Mesenchymal stem cell (in vitro differentiated cells and primary cell): ENCODE measurements around the gene HDLBP.

Source experiments
- DNase-seq: peaks from one replicate; pipeline ENCODE4 v3.0.0-alpha.2; 2013
- H2AFZ ChIP-seq: one replicate; pipeline ENCODE4 v1.6.1; 2013; ENCODE audit warnings: low read depth, mild to moderate bottlenecking, control low read depth, inconsistent platforms, low read length, moderate library complexity
- H2AK5ac ChIP-seq: 2 replicates; pipeline ENCODE4 v1.6.1; 2013; ENCODE audit warnings: low read length, moderate library complexity, mild to moderate bottlenecking, inconsistent platforms; ENCODE audit not compliant: severe bottlenecking
- H2BK120ac ChIP-seq: one replicate; pipeline ENCODE4 v1.6.1; 2013; ENCODE audit warnings: low read depth, mild to moderate bottlenecking, inconsistent platforms, low read length, moderate library complexity
- H2BK12ac ChIP-seq, 2 experiments: one replicate each; pipeline ENCODE4 v1.6.1; 2013; ENCODE audit warnings: inconsistent platforms in 2 of 2, low read length in 2 of 2, mild to moderate bottlenecking in 2 of 2, moderate library complexity in 2 of 2, control low read depth in 1 of 2
- H2BK15ac ChIP-seq: one replicate; pipeline ENCODE4 v1.6.1; 2013; ENCODE audit warnings: mild to moderate bottlenecking, low read depth, inconsistent platforms; ENCODE audit not compliant: poor library complexity, severe bottlenecking
- H2BK5ac ChIP-seq: 2 replicates; pipeline ENCODE4 v1.6.1; 2013; ENCODE audit warnings: low read depth, mild to moderate bottlenecking, low read length, control low read depth, inconsistent platforms; ENCODE audit not compliant: poor library complexity, severe bottlenecking
- H3K14ac ChIP-seq, 2 experiments: one replicate each; pipeline ENCODE4 v1.6.1; 2013; ENCODE audit warnings: inconsistent platforms in 2 of 2, low read length in 2 of 2, control low read depth in 1 of 2, mild to moderate bottlenecking in 1 of 2, moderate library complexity in 1 of 2
- H3K18ac ChIP-seq, 2 experiments: one replicate each; pipeline ENCODE4 v1.6.1; 2013; ENCODE audit warnings: inconsistent platforms in 2 of 2, low read length in 2 of 2, control low read depth in 1 of 2, low read depth in 1 of 2, mild to moderate bottlenecking in 1 of 2
- H3K23ac ChIP-seq, 2 experiments: one replicate each; pipeline ENCODE4 v1.6.1; 2013; ENCODE audit warnings: inconsistent platforms in 2 of 2, low read length in 2 of 2, mild to moderate bottlenecking in 2 of 2, moderate library complexity in 2 of 2, control low read depth in 1 of 2
- H3K27ac ChIP-seq: 2 replicates; pipeline ENCODE4 v1.5.1; 2013; ENCODE audit warnings: mild to moderate bottlenecking, moderate library complexity, low read length, control low read depth, inconsistent platforms; ENCODE audit not compliant: poor library complexity, severe bottlenecking
- H3K27me3 ChIP-seq, 2 experiments: 2 replicates each; pipeline versions ENCODE4 v1.6.1 to v1.7.0; 2013; ENCODE audit warnings: low read length in 2 of 2, mild to moderate bottlenecking in 2 of 2, moderate library complexity in 2 of 2, control low read depth in 1 of 2, inconsistent platforms in 1 of 2; ENCODE audit not compliant: control insufficient read depth in 1 of 2, insufficient read depth in 1 of 2
- H3K36me3 ChIP-seq, 2 experiments: 2 replicates each; pipeline versions ENCODE4 v1.6.1 to v1.7.0; 2013; ENCODE audit warnings: low read length in 2 of 2, control low read depth in 1 of 2, inconsistent platforms in 1 of 2, low read depth in 1 of 2, mild to moderate bottlenecking in 1 of 2; ENCODE audit not compliant: insufficient read depth in 2 of 2, control insufficient read depth in 1 of 2
- H3K4ac ChIP-seq, 2 experiments: one replicate each; pipeline ENCODE4 v1.6.1; 2013; ENCODE audit warnings: inconsistent platforms in 2 of 2, low read length in 2 of 2, mild to moderate bottlenecking in 2 of 2, moderate library complexity in 2 of 2, control low read depth in 1 of 2, low read depth in 1 of 2
- H3K4me1 ChIP-seq: 2 replicates; pipeline ENCODE4 v1.6.1; 2013; ENCODE audit warnings: low read depth, low read length, control low read depth; ENCODE audit not compliant: control insufficient read depth, insufficient read depth
- H3K4me2 ChIP-seq: 2 replicates; pipeline ENCODE4 v1.6.1; 2013; ENCODE audit warnings: low read length, mild to moderate bottlenecking, inconsistent platforms; ENCODE audit not compliant: poor library complexity, severe bottlenecking
- H3K4me3 ChIP-seq, 2 experiments: 2 replicates each; pipeline versions ENCODE4 v1.5.1 to v1.7.0; 2013; ENCODE audit warnings: low read length in 2 of 2, mild to moderate bottlenecking in 2 of 2, control low read depth in 1 of 2, low read depth in 1 of 2; ENCODE audit not compliant: insufficient read depth in 1 of 2
- H3K79me1 ChIP-seq: replicated peaks from 2 replicates; pipeline ENCODE4 v1.6.1; 2013; ENCODE audit warnings: mild to moderate bottlenecking, control low read depth, low read length, inconsistent platforms; ENCODE audit not compliant: poor library complexity, severe bottlenecking
- H3K9ac ChIP-seq: 2 replicates; pipeline ENCODE4 v1.7.0; 2013; ENCODE audit warnings: mild to moderate bottlenecking, low read length, moderate library complexity
- H3K9me3 ChIP-seq: 2 replicates; pipeline ENCODE4 v1.7.0; 2013; ENCODE audit warnings: mild to moderate bottlenecking, low read length; ENCODE audit not compliant: control insufficient read depth
- H4K8ac ChIP-seq: one replicate; pipeline ENCODE4 v1.6.1; 2013; ENCODE audit warnings: inconsistent platforms, mild to moderate bottlenecking, low read length, moderate library complexity
- H4K91ac ChIP-seq: one replicate; pipeline ENCODE4 v1.6.1; 2013; ENCODE audit warnings: mild to moderate bottlenecking, low read length, inconsistent platforms
- WGBS: methylation state at CpG from one replicate; pipeline ENCODE4 v1.1.7; 2013; ENCODE audit warnings: mixed read lengths; 5-methylcytosine and 5-hydroxymethylcytosine counted together

The HDLBP gene

DNA sequence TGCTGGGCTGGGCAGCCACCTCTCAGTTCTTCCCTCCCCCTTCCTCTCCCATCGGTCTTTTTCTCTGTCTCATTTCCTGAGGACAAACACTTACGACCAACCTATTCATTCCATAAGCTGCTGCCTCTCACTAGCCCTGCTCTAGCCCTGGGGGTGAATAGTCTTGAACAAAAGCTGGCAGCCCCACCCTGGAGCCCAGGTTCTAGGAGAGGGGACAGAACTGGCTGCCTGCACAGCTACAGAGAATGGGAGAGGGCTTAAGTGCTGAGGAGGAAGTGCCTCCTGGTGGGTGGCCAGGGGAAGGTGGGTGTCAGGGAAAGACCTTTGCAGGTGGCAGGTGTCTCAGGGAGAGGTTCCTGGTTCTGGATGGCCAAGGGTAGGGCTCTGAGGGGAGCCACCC, 104.2 kb downstream of the HDLBP start:
- WGBS, result 39% methylated on average over 2 of the region's 2 CpGs
- no peak overlapping the region for H3K18ac ChIP-seq
- H3K27me3 ChIP-seq, result peaks cover 17 to 77% of the 10 kb centered on the region in 2 experiments
- H3K23ac ChIP-seq, result no peak overlapping the region
- H2BK12ac ChIP-seq, result no peak overlapping the region
- H2BK120ac ChIP-seq, result no peak overlapping the region
- H3K79me1 ChIP-seq, result no peaks in the 10 kb centered on the region
- no peak overlapping the region for H2AFZ ChIP-seq
- no peak overlapping the region for H2BK15ac ChIP-seq
- no peaks in the 10 kb centered on the region for H3K9me3 ChIP-seq
- H3K4ac ChIP-seq, result no peak overlapping the region
- no peaks in the 10 kb centered on the region for H3K36me3 ChIP-seq
- H2AK5ac ChIP-seq, result no peak overlapping the region
- H3K4me1 ChIP-seq, result no peaks in the 10 kb centered on the region
- H3K4me2 ChIP-seq, result no peak overlapping the region
- DNase-seq, result no peak
- H4K8ac ChIP-seq, result no peak overlapping the region
- H3K14ac ChIP-seq, result no peak overlapping the region
- H3K9ac ChIP-seq, result no peak overlapping the region
- H3K4me3 ChIP-seq, result no peak overlapping the region
- no peak overlapping the region for H4K91ac ChIP-seq
- H2BK5ac ChIP-seq, result no peak overlapping the region
- no peak overlapping the region for H3K27ac ChIP-seq

DNA sequence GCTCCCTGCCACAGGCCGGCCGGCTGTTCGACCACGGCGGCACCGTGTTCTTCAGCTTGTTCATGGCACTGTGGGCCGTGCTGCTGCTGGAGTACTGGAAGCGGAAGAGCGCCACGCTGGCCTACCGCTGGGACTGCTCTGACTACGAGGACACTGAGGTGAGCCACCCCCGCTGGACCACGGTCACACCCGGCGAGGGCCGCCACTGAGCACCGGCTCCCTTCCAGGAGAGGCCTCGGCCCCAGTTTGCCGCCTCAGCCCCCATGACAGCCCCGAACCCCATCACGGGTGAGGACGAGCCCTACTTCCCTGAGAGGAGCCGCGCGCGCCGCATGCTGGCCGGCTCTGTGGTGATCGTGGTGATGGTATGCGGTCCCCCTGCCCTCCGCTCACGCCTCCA, 106.2 kb downstream of the HDLBP start:
- 89% methylated on average over 30 of the region's 33 CpGs for WGBS
- Histone ChIP-seq H2BK5ac (no peak overlapping the region), H4K8ac (no peak overlapping the region), H2BK12ac (no peak overlapping the region), H3K27ac (no peak overlapping the region), H3K23ac (no peak overlapping the region), H3K18ac (no peak overlapping the region), H3K4me3 (no peak overlapping the region), H3K79me1 (no peaks in the 10 kb centered on the region), H3K14ac (no peak overlapping the region), H3K27me3 (peaks cover 17 to 61% of the 10 kb centered on the region in 2 experiments), H3K9ac (no peak overlapping the region), H3K4me2 (no peak overlapping the region), H4K91ac (no peak overlapping the region), H2BK15ac (no peak overlapping the region), H3K9me3 (no peaks in the 10 kb centered on the region), H3K4ac (no peak overlapping the region), H2AFZ (no peak overlapping the region), H3K4me1 (peaks cover 2% of the 10 kb centered on the region), H2AK5ac (no peak overlapping the region), H3K36me3 (no peaks in the 10 kb centered on the region), H2BK120ac (no peak overlapping the region)
- DNase-seq, result no peak

DNA sequence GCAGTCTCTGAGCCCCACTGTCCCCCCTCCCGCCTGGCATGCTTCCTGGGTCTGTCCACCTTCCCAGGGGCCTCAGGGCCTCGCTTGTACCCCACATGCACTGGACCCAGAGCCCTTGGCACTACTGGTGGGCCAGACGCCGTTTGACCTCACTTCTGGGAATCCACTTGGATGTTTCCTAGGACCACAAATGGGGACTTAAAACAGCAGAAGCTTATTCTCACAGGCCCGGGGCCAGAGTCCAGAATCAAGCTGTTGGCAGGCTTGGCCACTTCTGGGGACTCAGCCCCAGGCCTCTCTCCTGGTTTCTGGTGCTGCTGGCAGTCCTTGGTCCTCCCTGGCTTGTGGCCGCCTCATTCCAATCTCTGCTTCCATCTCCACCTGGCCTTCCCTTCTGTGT, 107.4 kb downstream of the HDLBP start:
- Histone ChIP-seq H2BK120ac (no peak overlapping the region), H3K23ac (no peak overlapping the region), H3K14ac (no peak overlapping the region), H3K36me3 (no peaks in the 10 kb centered on the region), H3K4ac (no peak overlapping the region), H2AFZ (no peak overlapping the region), H3K4me2 (no peak overlapping the region), H3K4me3 (no peak overlapping the region), H3K27ac (no peak overlapping the region), H3K4me1 (peaks cover 2% of the 10 kb centered on the region), H2BK12ac (no peak overlapping the region), H4K91ac (no peak overlapping the region), H3K27me3 (peaks cover 12 to 49% of the 10 kb centered on the region in 2 experiments), H3K9me3 (no peaks in the 10 kb centered on the region), H3K9ac (no peak overlapping the region), H2BK15ac (no peak overlapping the region), H3K79me1 (no peaks in the 10 kb centered on the region), H3K18ac (no peak overlapping the region), H2AK5ac (no peak overlapping the region), H2BK5ac (no peak overlapping the region), H4K8ac (no peak overlapping the region)
- WGBS, result 78% methylated on average over 6 of the region's 6 CpGs
- no peak for DNase-seq

DNA sequence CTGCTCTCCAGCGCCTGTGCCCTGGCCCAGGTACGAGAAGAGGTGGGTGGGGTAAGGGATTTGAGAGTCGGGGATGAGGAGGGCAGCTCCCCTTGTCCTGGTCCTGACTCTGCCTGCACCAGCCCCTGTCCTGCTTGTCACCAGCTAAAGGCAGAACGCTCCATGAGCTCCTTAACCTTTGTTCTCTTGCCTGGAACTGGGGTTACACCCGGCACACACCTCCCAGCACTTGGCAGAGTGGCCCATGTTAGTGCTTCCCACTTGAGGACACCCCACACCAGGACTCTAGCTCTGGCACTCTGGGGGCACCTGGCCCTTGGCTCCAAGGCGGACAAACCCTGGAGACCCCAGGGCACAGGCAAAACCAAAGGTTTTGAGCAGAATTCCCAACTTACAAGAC, 107.8 kb downstream of the HDLBP start:
- Histone ChIP-seq H3K23ac (no peak overlapping the region), H2AK5ac (no peak overlapping the region), H3K36me3 (no peaks in the 10 kb centered on the region), H4K8ac (no peak overlapping the region), H3K4me2 (no peak overlapping the region), H3K4ac (no peak overlapping the region), H4K91ac (no peak overlapping the region), H3K4me1 (peaks cover 2% of the 10 kb centered on the region), H3K14ac (no peak overlapping the region), H3K27ac (no peak overlapping the region), H3K9ac (no peak overlapping the region), H3K4me3 (no peak overlapping the region), H3K79me1 (no peaks in the 10 kb centered on the region), H2BK15ac (no peak overlapping the region), H3K18ac (no peak overlapping the region), H2BK5ac (no peak overlapping the region), H3K27me3 (peaks cover 12 to 46% of the 10 kb centered on the region in 2 experiments), H2BK120ac (no peak overlapping the region), H2AFZ (no peak overlapping the region), H3K9me3 (no peaks in the 10 kb centered on the region), H2BK12ac (no peak overlapping the region)
- no peak for DNase-seq
- 85% methylated on average over 6 of the region's 6 CpGs for WGBS
